Gastrocnemius medialis (tissue), 4 donors: ENCODE measurements around the gene KRTAP16-1.

Experiments used
- POLR2A ChIP-seq, 2 donors: fragments of 450-650 bp; IDR thresholded peaks; one replicate each; pipeline ENCODE4 v1.6.1; 2017; ENCODE audit warnings: antibody characterized with exemption in 2 of 2, mild to moderate bottlenecking in 2 of 2, moderate library complexity in 2 of 2
- TF ChIP-seq, protein P1 (sequence below), 5 experiments: fragments of 450-650 bp in 3 of 5; fragments of 200-600 bp in 2 of 5; sonication (generic) in 2 of 5; IDR thresholded peaks in 4 of 5; conservative IDR thresholded peaks in 1 of 5; 1 replicate in 4 of 5; 2 replicates in 1 of 5; pipeline ENCODE4 v1.5.1; 2016 to 2019; ENCODE audit warnings: antibody characterized with exemption in 5 of 5, mild to moderate bottlenecking in 3 of 5, moderate library complexity in 3 of 5

DNA sequence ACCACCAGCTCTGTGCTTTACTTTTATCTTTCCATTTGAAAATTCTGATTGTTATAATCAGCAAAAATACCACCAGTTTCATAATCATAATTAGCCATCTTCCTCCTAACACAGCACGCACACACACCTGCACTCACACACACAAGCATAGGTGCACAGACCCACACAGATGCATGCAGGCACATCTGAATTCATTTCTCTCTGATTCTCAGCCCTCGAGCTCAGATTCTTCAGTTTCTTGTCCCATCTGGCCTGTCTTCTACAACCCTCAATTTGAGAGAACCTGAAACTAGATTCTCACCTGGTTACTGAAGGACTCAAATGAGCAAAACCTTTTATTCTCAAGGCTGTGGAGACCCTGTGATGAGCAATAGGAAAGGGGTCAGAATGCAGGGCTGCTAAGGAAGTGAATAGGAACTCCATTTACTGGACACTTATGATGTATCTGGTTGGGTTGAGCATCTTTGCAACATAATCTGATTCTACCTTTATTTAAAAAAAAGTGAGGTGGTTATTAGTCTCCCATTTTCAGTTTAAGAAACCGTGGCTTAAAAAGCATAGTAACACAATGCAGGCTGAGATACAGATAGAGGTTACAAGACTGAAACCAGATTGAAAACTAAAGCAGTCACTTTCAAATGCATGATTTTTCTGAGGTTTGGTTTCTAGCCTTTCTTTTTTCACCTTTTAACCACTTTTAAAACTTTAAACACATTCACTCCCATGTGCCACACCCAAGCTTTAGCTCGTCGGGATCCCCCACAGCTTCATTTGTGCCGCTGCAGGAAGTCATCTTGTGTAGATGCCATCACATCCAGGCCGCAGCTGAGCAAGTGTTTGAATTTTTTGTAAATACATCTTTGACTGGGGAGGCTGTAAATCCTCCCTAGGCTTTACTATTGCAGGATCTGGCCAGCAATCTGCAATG lies 32.1 kb upstream of the KRTAP16-1 start:
- TF ChIP-seq, protein P1, sequence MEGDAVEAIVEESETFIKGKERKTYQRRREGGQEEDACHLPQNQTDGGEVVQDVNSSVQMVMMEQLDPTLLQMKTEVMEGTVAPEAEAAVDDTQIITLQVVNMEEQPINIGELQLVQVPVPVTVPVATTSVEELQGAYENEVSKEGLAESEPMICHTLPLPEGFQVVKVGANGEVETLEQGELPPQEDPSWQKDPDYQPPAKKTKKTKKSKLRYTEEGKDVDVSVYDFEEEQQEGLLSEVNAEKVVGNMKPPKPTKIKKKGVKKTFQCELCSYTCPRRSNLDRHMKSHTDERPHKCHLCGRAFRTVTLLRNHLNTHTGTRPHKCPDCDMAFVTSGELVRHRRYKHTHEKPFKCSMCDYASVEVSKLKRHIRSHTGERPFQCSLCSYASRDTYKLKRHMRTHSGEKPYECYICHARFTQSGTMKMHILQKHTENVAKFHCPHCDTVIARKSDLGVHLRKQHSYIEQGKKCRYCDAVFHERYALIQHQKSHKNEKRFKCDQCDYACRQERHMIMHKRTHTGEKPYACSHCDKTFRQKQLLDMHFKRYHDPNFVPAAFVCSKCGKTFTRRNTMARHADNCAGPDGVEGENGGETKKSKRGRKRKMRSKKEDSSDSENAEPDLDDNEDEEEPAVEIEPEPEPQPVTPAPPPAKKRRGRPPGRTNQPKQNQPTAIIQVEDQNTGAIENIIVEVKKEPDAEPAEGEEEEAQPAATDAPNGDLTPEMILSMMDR (IDR thresholded peaks at IDR 0.05 in 4 of 5, conservative IDR thresholded peaks at IDR 0.05 in 1 of 5), result no peak
- no peak for TF ChIP-seq POLR2A (IDR thresholded peaks at IDR 0.05)
